BE2C (cell line): ENCODE data around the gene CACNG3. TPM values are rescaled to one million over a fixed set of nuclear protein-coding genes. Genes with fewer than 3 reads are reported as not detected.

Experiments used
- DNase-seq: peaks from one replicate; pipeline ENCODE4 v3.0.0-alpha.2; 2020
- H3K27me3 ChIP-seq: fragments of 250-450 bp; sonication (Bioruptor Pico); 2 replicates; pipeline ENCODE4 v1.5.1; 2020; ENCODE audit warnings: mild to moderate bottlenecking
- H3K36me3 ChIP-seq: fragments of 250-450 bp; sonication (Bioruptor Pico); 2 replicates; pipeline ENCODE4 v1.5.1; 2020; ENCODE audit warnings: mild to moderate bottlenecking
- H3K4me1 ChIP-seq: fragments of 250-450 bp; sonication (Bioruptor Pico); 2 replicates; pipeline ENCODE4 v1.5.1; 2020
- H3K4me3 ChIP-seq: 2 replicates; pipeline ENCODE4 v1.5.1; 2011; ENCODE audit warnings: low read depth, low read length
- H3K9me3 ChIP-seq: fragments of 250-450 bp; sonication (Bioruptor Pico); 2 replicates; pipeline ENCODE4 v1.5.1; 2020
- polyA plus RNA-seq: library from polyadenylated mRNA; unstranded; fragments of >200 nt; gene quantifications from one replicate; pipeline ENCODE4 v1.2.1, GENCODE V29; 2012; ENCODE audit warnings: low read depth, missing spikeins; ENCODE audit not compliant: insufficient read length, insufficient read depth
- TF ChIP-seq, protein P1 (sequence below): IDR thresholded peaks from 2 replicates; pipeline ENCODE4 v1.5.1; 2012; ENCODE audit warnings: mild to moderate bottlenecking, low read depth, low read length

Gene CACNG3
- polyA plus RNA-seq, result not detected

GRCh38 chr16:24255456-24256371, at the start of gene CACNG3:
Gene CACNG3, plus strand, starts transcription at chr16:24256335. Its CDS starts 420 bp downstream, at chr16:24256755.
- Histone ChIP-seq H3K27me3 (peaks cover 29% of the 10 kb centered on the region), H3K4me3 (no peak within 1 kb of the TSS), H3K9me3 (no peaks in the 10 kb centered on the region), H3K4me1 (no peaks in the 10 kb centered on the region), H3K36me3 (no peaks in the 10 kb centered on the region)
- peak; percentile 8 for DNase-seq
- TF ChIP-seq, protein P1, sequence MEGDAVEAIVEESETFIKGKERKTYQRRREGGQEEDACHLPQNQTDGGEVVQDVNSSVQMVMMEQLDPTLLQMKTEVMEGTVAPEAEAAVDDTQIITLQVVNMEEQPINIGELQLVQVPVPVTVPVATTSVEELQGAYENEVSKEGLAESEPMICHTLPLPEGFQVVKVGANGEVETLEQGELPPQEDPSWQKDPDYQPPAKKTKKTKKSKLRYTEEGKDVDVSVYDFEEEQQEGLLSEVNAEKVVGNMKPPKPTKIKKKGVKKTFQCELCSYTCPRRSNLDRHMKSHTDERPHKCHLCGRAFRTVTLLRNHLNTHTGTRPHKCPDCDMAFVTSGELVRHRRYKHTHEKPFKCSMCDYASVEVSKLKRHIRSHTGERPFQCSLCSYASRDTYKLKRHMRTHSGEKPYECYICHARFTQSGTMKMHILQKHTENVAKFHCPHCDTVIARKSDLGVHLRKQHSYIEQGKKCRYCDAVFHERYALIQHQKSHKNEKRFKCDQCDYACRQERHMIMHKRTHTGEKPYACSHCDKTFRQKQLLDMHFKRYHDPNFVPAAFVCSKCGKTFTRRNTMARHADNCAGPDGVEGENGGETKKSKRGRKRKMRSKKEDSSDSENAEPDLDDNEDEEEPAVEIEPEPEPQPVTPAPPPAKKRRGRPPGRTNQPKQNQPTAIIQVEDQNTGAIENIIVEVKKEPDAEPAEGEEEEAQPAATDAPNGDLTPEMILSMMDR, result no peak

GRCh38 chr16:24206926-24207325, 49.2 kb upstream of the CACNG3 start:
- no peak for DNase-seq
- H3K27me3 ChIP-seq, result no peaks in the 10 kb centered on the region
- H3K4me1 ChIP-seq, result no peaks in the 10 kb centered on the region
- H3K36me3 ChIP-seq, result no peaks in the 10 kb centered on the region
- H3K4me3 ChIP-seq, result no peak overlapping the region
- H3K9me3 ChIP-seq, result no peaks in the 10 kb centered on the region
- TF ChIP-seq, protein P1, result no peak

DNA sequence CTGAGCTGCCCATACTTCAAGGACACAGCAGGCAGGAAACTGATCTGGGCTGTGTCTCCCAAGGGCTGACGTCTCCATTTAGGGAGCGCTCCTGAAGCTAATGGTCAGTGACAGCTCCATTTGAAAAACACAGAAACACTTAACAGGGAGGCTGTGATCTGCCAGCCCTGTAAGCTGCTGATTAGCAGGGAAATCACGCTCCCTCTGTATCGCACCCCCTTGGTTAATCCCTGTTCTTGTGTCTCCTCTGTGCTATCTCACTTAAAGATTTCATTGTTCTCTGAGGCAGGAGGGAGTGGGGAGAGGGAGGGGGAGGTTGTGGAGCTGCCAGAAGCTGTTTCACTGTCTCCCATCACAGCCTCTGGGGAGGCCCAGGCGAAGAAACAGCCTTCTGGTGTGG, 47.4 kb upstream of the CACNG3 start:
- TF ChIP-seq, protein P1, result no peak
- no peaks in the 10 kb centered on the region for H3K4me1 ChIP-seq
- no peaks in the 10 kb centered on the region for H3K9me3 ChIP-seq
- no peak for DNase-seq
- no peak overlapping the region for H3K4me3 ChIP-seq
- no peaks in the 10 kb centered on the region for H3K36me3 ChIP-seq
- H3K27me3 ChIP-seq, result no peaks in the 10 kb centered on the region

DNA sequence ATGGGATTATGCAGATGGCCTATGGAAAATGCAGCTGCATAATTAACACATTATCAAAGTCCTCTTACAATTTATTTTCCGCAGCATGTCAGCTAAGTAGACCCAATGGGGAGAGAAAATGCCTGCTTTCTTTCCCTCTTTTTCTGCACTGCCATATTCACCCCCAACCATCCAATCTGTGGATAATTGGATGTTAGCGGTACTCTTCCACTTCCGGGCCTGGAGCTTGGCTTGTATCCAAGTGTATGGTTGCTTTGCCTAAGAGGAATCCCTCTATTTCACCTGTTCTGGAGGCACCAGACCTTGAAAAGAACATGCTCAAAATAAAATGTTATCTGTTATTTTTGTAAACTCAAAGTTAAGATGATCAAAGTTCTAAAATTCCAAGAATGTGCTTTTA, 41.1 kb upstream of the CACNG3 start:
- no peaks in the 10 kb centered on the region for H3K4me1 ChIP-seq
- DNase-seq, result no peak
- H3K27me3 ChIP-seq, result no peaks in the 10 kb centered on the region
- H3K4me3 ChIP-seq, result no peak overlapping the region
- H3K36me3 ChIP-seq, result no peaks in the 10 kb centered on the region
- TF ChIP-seq, protein P1, result no peak
- H3K9me3 ChIP-seq, result no peaks in the 10 kb centered on the region

DNA sequence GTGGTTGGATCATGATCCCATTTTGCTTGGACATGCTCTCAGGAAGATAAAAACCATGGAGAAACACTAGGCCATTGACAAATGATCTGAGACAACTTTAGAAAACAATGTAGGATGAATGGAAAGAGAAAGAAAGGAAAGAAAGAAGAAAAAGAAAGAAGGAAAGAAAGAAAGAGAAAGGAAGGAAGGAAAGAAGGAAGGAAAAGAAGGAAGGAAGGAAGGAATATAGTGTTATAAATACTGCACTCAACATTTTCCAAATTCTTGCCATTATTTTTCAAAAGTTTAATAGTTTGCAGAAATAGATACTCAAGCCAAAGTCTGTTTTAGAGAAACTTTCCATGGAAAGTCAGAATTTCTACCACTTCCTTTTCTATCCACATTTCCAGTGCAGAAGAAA, 39.2 kb upstream of the CACNG3 start:
- Histone ChIP-seq H3K36me3 (no peaks in the 10 kb centered on the region), H3K4me1 (no peaks in the 10 kb centered on the region), H3K4me3 (no peak overlapping the region), H3K27me3 (no peaks in the 10 kb centered on the region), H3K9me3 (no peaks in the 10 kb centered on the region)
- TF ChIP-seq, protein P1, result no peak
- no peak for DNase-seq

DNA sequence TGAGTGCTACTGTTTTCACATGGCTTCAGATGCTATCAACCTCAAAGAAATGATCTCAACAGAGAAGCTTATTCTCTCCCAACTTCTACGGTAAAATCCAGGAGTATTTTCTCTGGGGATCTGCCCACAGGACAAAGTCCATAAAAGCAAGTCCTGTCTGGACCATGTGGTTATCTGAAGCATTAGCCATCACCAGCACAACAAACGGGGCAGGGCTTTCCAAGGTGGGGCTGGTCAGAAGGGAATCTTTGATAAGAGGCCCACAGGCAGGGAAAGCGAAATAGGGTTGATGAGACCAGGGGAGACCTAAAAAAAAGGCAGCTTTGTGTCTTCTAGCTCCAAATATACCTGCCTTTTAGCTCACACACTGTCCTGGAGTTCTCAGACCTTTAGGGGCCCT, 38.7 kb upstream of the CACNG3 start:
- Histone ChIP-seq H3K4me1 (no peaks in the 10 kb centered on the region), H3K4me3 (no peak overlapping the region), H3K9me3 (no peaks in the 10 kb centered on the region), H3K36me3 (no peaks in the 10 kb centered on the region), H3K27me3 (no peaks in the 10 kb centered on the region)
- TF ChIP-seq, protein P1, result no peak
- no peak for DNase-seq
